Upper lobe of left lung (tissue), 6 donors: Measurements from ENCODE around the gene SPSB4. TPM values are rescaled to one million over a fixed set of nuclear protein-coding genes. Genes with fewer than 3 reads are reported as not detected.
"Not testable (repeated sequence)": the region's sequence is repeated elsewhere in the genome, so short reads cannot be mapped to it uniquely, and the experiment has no call there.

Source experiments
- ATAC-seq, 2 donors: fragments of 200-7000 bp; cut with Tn5 transposase; one replicate each; pipeline ENCODE4 v1.9.1; 2022; ENCODE audit warnings: mild to moderate bottlenecking in 2 of 2, moderate library complexity in 2 of 2; ENCODE audit not compliant: low FRiP score in 2 of 2
- DNase-seq, 2 donors: peaks; one replicate each; pipeline ENCODE4 v3.0.0-alpha.2; 2019 to 2020
- H3K27ac ChIP-seq, 4 donors: fragments of 200-600 bp; sonication (generic); one replicate each; pipeline ENCODE4 v1.5.1; 2016 to 2019
- H3K27me3 ChIP-seq, 4 donors: fragments of 200-600 bp; sonication (generic); one replicate each; pipeline ENCODE4 v1.5.1; 2017 to 2019
- H3K36me3 ChIP-seq, 4 donors: fragments of 200-600 bp; sonication (generic); one replicate each; pipeline ENCODE4 v1.5.1; 2016 to 2019
- H3K4me1 ChIP-seq, 4 donors: fragments of 200-600 bp; sonication (generic); one replicate each; pipeline ENCODE4 v1.5.1; 2018 to 2019
- H3K4me3 ChIP-seq, 4 donors: fragments of 200-600 bp; sonication (generic); one replicate each; pipeline ENCODE4 v1.5.1; 2017 to 2019; ENCODE audit warnings: mild to moderate bottlenecking in 2 of 4, moderate library complexity in 1 of 4
- H3K9me3 ChIP-seq, 4 donors: fragments of 200-600 bp; sonication (generic); one replicate each; pipeline ENCODE4 v1.5.1; 2018 to 2019
- CTCF ChIP-seq, 6 experiments: fragments of 450-650 bp in 4 of 6; fragments of 200-600 bp in 2 of 6; sonication (generic) in 2 of 6; IDR thresholded peaks; one replicate each; pipeline ENCODE4 v1.5.1; 2016 to 2019; ENCODE audit warnings: antibody characterized with exemption in 6 of 6
- EP300 ChIP-seq, 4 donors: sonication (generic); formaldehyde crosslinking; IDR thresholded peaks; one replicate each; pipeline ENCODE4 v1.5.1; 2017; ENCODE audit warnings: antibody characterized with exemption in 4 of 4, control low read depth in 2 of 4
- POLR2A ChIP-seq, 4 donors: fragments of 450-650 bp; IDR thresholded peaks; one replicate each; pipeline ENCODE4 v1.5.1; 2016 to 2017; ENCODE audit warnings: antibody characterized with exemption in 4 of 4, mild to moderate bottlenecking in 2 of 4
- POLR2AphosphoS5 ChIP-seq, 2 donors: sonication (generic); formaldehyde crosslinking; IDR thresholded peaks; one replicate each; pipeline ENCODE4 v1.5.1; 2017; ENCODE audit warnings: antibody characterized with exemption in 2 of 2
- WGBS, 2 donors: methylation state at CpG; one replicate each; pipeline ENCODE4 v1.1.5; 2017 to 2018; 5-methylcytosine and 5-hydroxymethylcytosine counted together
- total RNA-seq, 6 donors: library from RNA; depleted of rRNA in 4 of 6; stranded (reverse); fragments of >200 nt in 4 of 6; gene quantifications; one replicate each; pipeline versions ENCODE4 v1.1.0 to v1.2.1, GENCODE V29; 2016 to 2021
- donor health status: DM: no; HTN: no; CAD: no; lungs with moderate emphysema.
- donor health status: DM: no; HTN: yes; CAD: no; lungs with severe emphysema.

The SPSB4 gene
- total RNA-seq, 6 donors from 2014 or later = 0.29 to 4.2 (median 1.1) TPM; not detected in 1

- DNase-seq (no peak), ATAC-seq (no peak)
- Histone ChIP-seq H3K27ac (peak overlapping the region in 1 of 4 donors; percentile 30), H3K9me3 (no peaks in the 10 kb centered on the region), H3K4me3 (no peak overlapping the region), H3K27me3 (no peaks in the 10 kb centered on the region), H3K4me1 (no peaks in the 10 kb centered on the region), H3K36me3 (no peaks in the 10 kb centered on the region)
- WGBS, 2 donors = 87 to 93% methylated on average over 10 of the region's 10 CpGs
- TF ChIP-seq EP300 (IDR thresholded peaks at IDR 0.05) (no peak), POLR2A (IDR thresholded peaks at IDR 0.05) (no peak), CTCF (IDR thresholded peaks at IDR 0.05) (no peak), POLR2AphosphoS5 (IDR thresholded peaks at IDR 0.05) (no peak)
Measured at GRCh38 chr3:141114179-141114745, 63.1 kb downstream of the SPSB4 start.

GRCh38 chr3:141114816-141115460, 63.8 kb downstream of the SPSB4 start:
- peak in 1 of 2 donors; percentile 51 for ATAC-seq
- peak overlapping the region in 2 of 4 donors; percentile 23 to 30 for H3K27ac ChIP-seq
- H3K4me1 ChIP-seq = no peaks in the 10 kb centered on the region
- no peaks in the 10 kb centered on the region for H3K27me3 ChIP-seq
- H3K9me3 ChIP-seq = no peaks in the 10 kb centered on the region
- H3K4me3 ChIP-seq = no peak overlapping the region
- no peak for DNase-seq
- H3K36me3 ChIP-seq = no peaks in the 10 kb centered on the region
- 76 to 81% methylated on average over 13 of the region's 13 CpGs for WGBS, 2 donors
- TF ChIP-seq POLR2A (IDR thresholded peaks at IDR 0.05) (no peak), CTCF (IDR thresholded peaks at IDR 0.05) (peak in 3 of 6 experiments; percentile 12 to 37 (median 25))

GRCh38 chr3:141115789-141116541, 64.8 kb downstream of the SPSB4 start:
- Histone ChIP-seq H3K27ac (peak overlapping the region; percentile 32 to 63 (median 38)), H3K9me3 (no peaks in the 10 kb centered on the region), H3K36me3 (no peaks in the 10 kb centered on the region), H3K27me3 (no peaks in the 10 kb centered on the region), H3K4me3 (no peak overlapping the region), H3K4me1 (no peaks in the 10 kb centered on the region)
- DNase-seq (no peak), ATAC-seq (peak; percentile 72 to 94)
- TF ChIP-seq POLR2AphosphoS5 (IDR thresholded peaks at IDR 0.05) = no peak
- TF ChIP-seq CTCF (IDR thresholded peaks at IDR 0.05) = no peak
- no peak for TF ChIP-seq EP300 (IDR thresholded peaks at IDR 0.05)
- TF ChIP-seq POLR2A (IDR thresholded peaks at IDR 0.05) = no peak
- WGBS, 2 donors = 15 to 50% methylated on average over 1 to 3 of the region's 3 CpGs

GRCh38 chr3:141116721-141117120, 65.6 kb downstream of the SPSB4 start:
- 94 to 100% methylated on average over 1 of the region's 1 CpG for WGBS, 2 donors
- no peak for TF ChIP-seq EP300 (IDR thresholded peaks at IDR 0.05)
- TF ChIP-seq POLR2A (IDR thresholded peaks at IDR 0.05) = no peak
- no peak for TF ChIP-seq CTCF (IDR thresholded peaks at IDR 0.05)
- no peak for TF ChIP-seq POLR2AphosphoS5 (IDR thresholded peaks at IDR 0.05)
- H3K27me3 ChIP-seq = no peaks in the 10 kb centered on the region
- no peak overlapping the region for H3K27ac ChIP-seq
- no peaks in the 10 kb centered on the region for H3K4me1 ChIP-seq
- no peaks in the 10 kb centered on the region for H3K36me3 ChIP-seq
- no peak overlapping the region for H3K4me3 ChIP-seq
- DNase-seq = no peak
- peak; percentile 20 to 46 for ATAC-seq
- no peaks in the 10 kb centered on the region for H3K9me3 ChIP-seq

- WGBS, 2 donors = 100% methylated on average over 1 of the region's 1 CpG
- ATAC-seq, H3K27me3 ChIP-seq, DNase-seq, H3K36me3 ChIP-seq, H3K4me3 ChIP-seq, H3K9me3 ChIP-seq, H3K27ac ChIP-seq, H3K4me1 ChIP-seq: not testable (repeated sequence)
Measured at GRCh38 chr3:141117982-141118381, 66.8 kb downstream of the SPSB4 start.
